Endothelial cell of umbilical vein (primary cell): ENCODE data around the gene EPHA8. TPM values are rescaled to one million over a fixed set of nuclear protein-coding genes. Genes with fewer than 3 reads are reported as not detected.

Source experiments
- BruUV-seq: library from RNA; stranded (reverse); fragments of 400-500 nt; replicated peaks from 2 replicates; lab custom pipeline; 2021; lab: Mats Ljungman, UMichigan
- CTCF ChIA-PET: fragments of 300-600, 350-600 bp; sonication (Branson Sonifier 250); formaldehyde crosslinking; loops from one replicate; lab custom pipeline; 2021; ENCODE audit warnings: antibody characterized with exemption, inconsistent platforms; lab: Charles Lee
- POLR2A ChIA-PET: fragments of 300-600, 350-600 bp; sonication (Branson Sonifier 250); formaldehyde crosslinking; loops from one replicate; lab custom pipeline; 2021; ENCODE audit warnings: antibody characterized with exemption, inconsistent platforms; lab: Charles Lee
- DNase-seq: peaks from one replicate; pipeline ENCODE4 v3.0.0-alpha.2; 2011; ENCODE audit warnings: low read depth, low spot score
- FAIRE-seq: peaks from 2 replicates; lab custom pipeline; 2011; peaks lifted over from hg19 to GRCh38; lab: Jason Lieb, UNC
- H2AFZ ChIP-seq: 2 replicates; pipeline ENCODE4 v1.6.0; 2012; ENCODE audit warnings: low read depth, low read length, control low read depth, inconsistent platforms
- H3K27ac ChIP-seq: 2 replicates; pipeline ENCODE4 v1.5.1; 2011; ENCODE audit warnings: low read depth, mild to moderate bottlenecking, control low read depth, low read length, moderate library complexity; ENCODE audit not compliant: insufficient read depth
- H3K27me3 ChIP-seq, 2 experiments: 2 replicates each; pipeline versions ENCODE4 v1.6.0 to v1.6.1; 2011; ENCODE audit warnings: low read length in 2 of 2, mixed read lengths in 1 of 2; ENCODE audit not compliant: control insufficient read depth in 2 of 2, insufficient read depth in 2 of 2
- H3K36me3 ChIP-seq, 2 experiments: 2 replicates in 1 of 2; 3 replicates in 1 of 2; pipeline ENCODE4 v1.5.1; 2011; ENCODE audit warnings: low read length in 2 of 2, mild to moderate bottlenecking in 1 of 2, moderate library complexity in 1 of 2; ENCODE audit not compliant: control insufficient read depth in 2 of 2, insufficient read depth in 2 of 2; ENCODE audit errors: extremely low read depth in 1 of 2
- H3K4me1 ChIP-seq: 3 replicates; pipeline ENCODE4 v1.5.1; 2011; ENCODE audit warnings: mild to moderate bottlenecking, low read length; ENCODE audit not compliant: control insufficient read depth, insufficient read depth; ENCODE audit errors: extremely low read depth
- H3K4me2 ChIP-seq: 2 replicates; pipeline ENCODE4 v1.6.1; 2011; ENCODE audit warnings: low read length, control low read depth, mixed read lengths; ENCODE audit not compliant: insufficient read depth
- H3K4me3 ChIP-seq, 3 experiments: fragments of 200-600 bp in 1 of 3; sonication (generic), shearing (Covaris generic) in 1 of 3; replicated peaks in 1 of 3; 2 replicates each; pipeline ENCODE4 v1.5.1; 2011 to 2016; ENCODE audit warnings: control low read depth in 3 of 3, low read length in 3 of 3, mild to moderate bottlenecking in 2 of 3, inconsistent platforms in 1 of 3, low read depth in 1 of 3, moderate library complexity in 1 of 3; ENCODE audit not compliant: insufficient read depth in 1 of 3
- H3K79me2 ChIP-seq: 2 replicates; pipeline ENCODE4 v1.6.0; 2012; ENCODE audit warnings: low read length, inconsistent platforms; ENCODE audit not compliant: control insufficient read depth, insufficient read depth
- H3K9ac ChIP-seq: replicated peaks from 2 replicates; pipeline ENCODE3; 2011; ENCODE audit warnings: low read length, control low read depth; ENCODE audit not compliant: insufficient read depth; ENCODE audit errors: extremely low read depth
- H3K9me1 ChIP-seq: replicated peaks from 3 replicates; pipeline ENCODE4 v1.6.0; 2011; ENCODE audit warnings: mild to moderate bottlenecking, low read length; ENCODE audit not compliant: control insufficient read depth, insufficient read depth; ENCODE audit errors: extremely low read depth
- H3K9me3 ChIP-seq: replicated peaks from 2 replicates; pipeline ENCODE4 v1.5.1; 2012; ENCODE audit warnings: low read length, inconsistent platforms; ENCODE audit not compliant: control insufficient read depth, insufficient read depth
- H4K20me1 ChIP-seq: replicated peaks from 2 replicates; pipeline ENCODE3; 2011; ENCODE audit warnings: mild to moderate bottlenecking, low read length; ENCODE audit not compliant: control insufficient read depth, insufficient read depth; ENCODE audit errors: extremely low read depth
- EZH2 ChIP-seq: IDR thresholded peaks from 2 replicates; pipeline ENCODE4 v1.6.1; 2012; ENCODE audit warnings: borderline replicate concordance, low read depth, mild to moderate bottlenecking, moderate library complexity, low read length, inconsistent platforms; ENCODE audit not compliant: severe bottlenecking
- FOS ChIP-seq: IDR thresholded peaks from 2 replicates; pipeline ENCODE4 v1.6.1; 2011; ENCODE audit warnings: mild to moderate bottlenecking, low read length, moderate library complexity, borderline replicate concordance; ENCODE audit not compliant: insufficient read depth
- GATA2 ChIP-seq: IDR thresholded peaks from 2 replicates; pipeline ENCODE4 v1.7.0; 2011; ENCODE audit warnings: low read depth, mild to moderate bottlenecking, moderate library complexity, mixed read lengths, low read length; ENCODE audit not compliant: insufficient read length, insufficient read depth
- JUN ChIP-seq: IDR thresholded peaks from 2 replicates; pipeline ENCODE4 v1.6.1; 2011; ENCODE audit warnings: borderline replicate concordance, low read depth; ENCODE audit not compliant: insufficient read length, insufficient read depth
- MYC ChIP-seq: IDR thresholded peaks from one replicate; pipeline ENCODE4 v1.6.1; 2011; ENCODE audit warnings: mild to moderate bottlenecking, low read depth, low read length
- POLR2A ChIP-seq: IDR thresholded peaks from 2 replicates; pipeline ENCODE4 v1.6.1; 2012; ENCODE audit warnings: low read depth, mild to moderate bottlenecking, control low read depth, low read length
- POLR2AphosphoS5 ChIP-seq: IDR thresholded peaks from 2 replicates; pipeline ENCODE4 v1.6.1; 2012; ENCODE audit warnings: low read depth, mild to moderate bottlenecking, control low read depth, low read length, moderate library complexity; ENCODE audit not compliant: insufficient read depth
- dilution Hi-C: fragments of 300-500 bp; cut with MboI; formaldehyde crosslinking; loops from one replicate; pipeline ENCODE4 v1.15.0; 2019; ENCODE audit warnings: low sequenced_read_pairs; ENCODE audit not compliant: extremely low pct_ligation_motif_present
- intact Hi-C: fragments of 100-400 bp; cut with micrococcal nuclease; formaldehyde crosslinking; loops from one replicate; pipeline ENCODE4 v1.10.0; 2022
- polyA plus RNA-seq, 4 experiments: library from polyadenylated mRNA; depleted of rRNA in 3 of 4; stranded (reverse) in 3 of 4; unstranded in 1 of 4; fragments of >200 nt; gene quantifications; 2 replicates each; pipeline versions ENCODE4 v1.2.1 to v1.2.3, GENCODE V29; 2011 to 2012; ENCODE audit warnings: missing spikeins in 1 of 4
- total RNA-seq: library from RNA; stranded (reverse); gene quantifications from 2 replicates; pipeline ENCODE4 v1.2.3, GENCODE V29; 2021
- TF ChIP-seq, protein P1 (sequence below): IDR thresholded peaks from 2 replicates; pipeline ENCODE4 v1.6.1; 2011; ENCODE audit not compliant: insufficient read depth, insufficient read length
- TF ChIP-seq, protein P2 (sequence below), 2 donors: IDR thresholded peaks; 1 replicate in 1 of 2; 2 replicates in 1 of 2; pipeline ENCODE4 v1.5.1; 2011; ENCODE audit warnings: low read length in 2 of 2, mild to moderate bottlenecking in 2 of 2, moderate library complexity in 2 of 2, control low read depth in 1 of 2, inconsistent platforms in 1 of 2, low read depth in 1 of 2; ENCODE audit not compliant: insufficient read depth in 1 of 2; ENCODE audit errors: extremely low read depth in 1 of 2

The EPHA8 gene
- total and polyA plus RNA-seq, 2 donors (not counting 3 experiments of a cell fraction or from before 2014, with no cell fraction given), result not detected

- H3K27me3 ChIP-seq, result peaks cover 9 to 18% of the 10 kb centered on the region in 2 experiments
- CTCF ChIA-PET, result no interaction called here
- FAIRE-seq (no peak), DNase-seq (no peak)
- intact Hi-C loops, result loop anchor here (10.0 kb wide), 1 partner anchor 144 kb away; no protein-coding TSS in a partner anchor
- H4K20me1 ChIP-seq, result no peaks in the 10 kb centered on the region
- no peak overlapping the region for H3K4me2 ChIP-seq
- H3K9ac ChIP-seq, result no peak overlapping the region
- no peaks in the 10 kb centered on the region for H3K9me1 ChIP-seq
- H3K4me1 ChIP-seq, result no peaks in the 10 kb centered on the region
- no peak overlapping the region for H3K4me3 ChIP-seq
- POLR2A ChIA-PET, result no interaction called here
- no TSS peak for BruUV-seq
- no peak for TF ChIP-seq POLR2A
- TF ChIP-seq FOS, result no peak
- TF ChIP-seq GATA2, result no peak
- TF ChIP-seq MYC, result no peak
- TF ChIP-seq JUN, result no peak
- TF ChIP-seq EZH2, result no peak
- TF ChIP-seq, protein P1, sequence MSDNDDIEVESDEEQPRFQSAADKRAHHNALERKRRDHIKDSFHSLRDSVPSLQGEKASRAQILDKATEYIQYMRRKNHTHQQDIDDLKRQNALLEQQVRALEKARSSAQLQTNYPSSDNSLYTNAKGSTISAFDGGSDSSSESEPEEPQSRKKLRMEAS, result no peak
- TF ChIP-seq, protein P2, sequence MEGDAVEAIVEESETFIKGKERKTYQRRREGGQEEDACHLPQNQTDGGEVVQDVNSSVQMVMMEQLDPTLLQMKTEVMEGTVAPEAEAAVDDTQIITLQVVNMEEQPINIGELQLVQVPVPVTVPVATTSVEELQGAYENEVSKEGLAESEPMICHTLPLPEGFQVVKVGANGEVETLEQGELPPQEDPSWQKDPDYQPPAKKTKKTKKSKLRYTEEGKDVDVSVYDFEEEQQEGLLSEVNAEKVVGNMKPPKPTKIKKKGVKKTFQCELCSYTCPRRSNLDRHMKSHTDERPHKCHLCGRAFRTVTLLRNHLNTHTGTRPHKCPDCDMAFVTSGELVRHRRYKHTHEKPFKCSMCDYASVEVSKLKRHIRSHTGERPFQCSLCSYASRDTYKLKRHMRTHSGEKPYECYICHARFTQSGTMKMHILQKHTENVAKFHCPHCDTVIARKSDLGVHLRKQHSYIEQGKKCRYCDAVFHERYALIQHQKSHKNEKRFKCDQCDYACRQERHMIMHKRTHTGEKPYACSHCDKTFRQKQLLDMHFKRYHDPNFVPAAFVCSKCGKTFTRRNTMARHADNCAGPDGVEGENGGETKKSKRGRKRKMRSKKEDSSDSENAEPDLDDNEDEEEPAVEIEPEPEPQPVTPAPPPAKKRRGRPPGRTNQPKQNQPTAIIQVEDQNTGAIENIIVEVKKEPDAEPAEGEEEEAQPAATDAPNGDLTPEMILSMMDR (IDR thresholded peaks at IDR 0.05; ENCODE audit: extremely low read depth in 1 of 2, insufficient read depth in 1 of 2, low read depth in 1 of 2, low read length in 2 of 2), result no peak
- no peak for TF ChIP-seq POLR2AphosphoS5
- no peaks in the 10 kb centered on the region for H3K9me3 ChIP-seq
- H3K36me3 ChIP-seq, result no peaks in the 10 kb centered on the region
- H3K27ac ChIP-seq, result no peak overlapping the region
- dilution Hi-C loops, result no loop called here
- H2AFZ ChIP-seq, result no peak overlapping the region
- no peaks in the 10 kb centered on the region for H3K79me2 ChIP-seq
Measured at GRCh38 chr1:22569269-22569668, 6.0 kb downstream of the EPHA8 start.
